22Rv1 (cell line): ENCODE data around the gene GNG12.

Experiments
- H3K27ac ChIP-seq: fragments of 450-650 bp; 2 replicates; pipeline ENCODE4 v1.5.1; 2017
- CTCF ChIP-seq: fragments of 450-650 bp; IDR thresholded peaks from 2 replicates; pipeline ENCODE4 v1.5.1; 2017; ENCODE audit warnings: mild to moderate bottlenecking
- ZFX ChIP-seq: fragments of 450-650 bp; IDR thresholded peaks from 2 replicates; pipeline ENCODE4 v1.6.1; 2017; ENCODE audit warnings: antibody characterized with exemption, borderline replicate concordance

Gene GNG12

GRCh38 chr1:67684526-67685066 is 148.7 kb downstream of the GNG12 start:
- no peak overlapping the region for H3K27ac ChIP-seq
- TF ChIP-seq ZFX: no peak
- TF ChIP-seq CTCF: no peak

- no peak overlapping the region for H3K27ac ChIP-seq
- TF ChIP-seq ZFX (no peak), CTCF (no peak)
Measured at GRCh38 chr1:67683766-67684525, 149.3 kb downstream of the GNG12 start.

GRCh38 chr1:67683316-67683715 is 150.0 kb downstream of the GNG12 start:
- no peak overlapping the region for H3K27ac ChIP-seq
- TF ChIP-seq ZFX (no peak), CTCF (no peak)

GRCh38 chr1:67682659-67683197 is 150.5 kb downstream of the GNG12 start:
- TF ChIP-seq ZFX (no peak), CTCF (no peak)
- H3K27ac ChIP-seq: no peak overlapping the region

- no peak overlapping the region for H3K27ac ChIP-seq
- TF ChIP-seq CTCF (no peak), ZFX (no peak)
Measured at GRCh38 chr1:67680486-67680885, 152.8 kb downstream of the GNG12 start.

GRCh38 chr1:67679691-67680090 is 153.6 kb downstream of the GNG12 start:
- no peak overlapping the region for H3K27ac ChIP-seq
- no peak for TF ChIP-seq ZFX
- no peak for TF ChIP-seq CTCF

- no peak overlapping the region for H3K27ac ChIP-seq
- TF ChIP-seq ZFX: no peak
- TF ChIP-seq CTCF: no peak
Measured at GRCh38 chr1:67677930-67678329, 155.3 kb downstream of the GNG12 start.
